K562 (cell line): ENCODE measurements around the gene NYNRIN. TPM values are rescaled to one million over a fixed set of nuclear protein-coding genes. Genes with fewer than 3 reads are reported as not detected.

ENCODE experiments used
- ATAC-seq: fragments of 200-7000 bp; cut with Tn5 transposase; 3 replicates; pipeline ENCODE4 v1.9.1; 2020; ENCODE audit warnings: moderate library complexity
- BruUV-seq: library from RNA; stranded (reverse); fragments of 400-500 nt; replicated peaks from 2 replicates; lab custom pipeline; 2021; lab: Mats Ljungman, UMichigan
- CTCF ChIA-PET: fragments of 300-600 bp; formaldehyde crosslinking; extraction: SDS; loops from one replicate; lab custom pipeline; 2021; ENCODE audit warnings: low intra/inter-chr PET ratio; lab: Yijun Ruan, JAX
- POLR2A ChIA-PET: fragments of 300-600, 350-650 bp; sonication (Branson Sonifier 250); formaldehyde crosslinking; extraction: SDS; loops from one replicate; lab custom pipeline; 2021; ENCODE audit warnings: antibody characterized with exemption, inconsistent platforms; lab: Yijun Ruan, JAX
- DNase-seq, 4 experiments: peaks; one replicate each; pipeline versions ENCODE4 v3.0.0 to v3.0.0-alpha.2; 2011 to 2018; ENCODE audit warnings: low spot score in 3 of 4, mixed read lengths in 3 of 4; ENCODE audit errors: extremely low read depth in 1 of 4
- FAIRE-seq: peaks from 2 replicates; lab custom pipeline; 2011; peaks lifted over from hg19 to GRCh38; lab: Jason Lieb, UNC
- H2AFZ ChIP-seq: 2 replicates; pipeline ENCODE4 v1.6.0; 2011; ENCODE audit warnings: low read depth, low read length, control low read depth, inconsistent platforms
- H3K27ac ChIP-seq: fragments of 200-600 bp; 3 replicates; pipeline ENCODE4 v1.8.0; 2011; ENCODE audit warnings: low read depth, mild to moderate bottlenecking, control low read depth, inconsistent platforms, low read length, moderate library complexity, mixed read lengths; ENCODE audit errors: extremely low read depth
- H3K27me3 ChIP-seq, 2 experiments: fragments of 300-600 bp in 1 of 2; 2 replicates in 1 of 2; 3 replicates in 1 of 2; pipeline versions ENCODE4 v1.6.0 to v1.8.0; 2011; ENCODE audit warnings: inconsistent platforms in 2 of 2, low read length in 2 of 2, mild to moderate bottlenecking in 1 of 2, mixed read lengths in 1 of 2, moderate library complexity in 1 of 2; ENCODE audit not compliant: control insufficient read depth in 2 of 2, insufficient read depth in 2 of 2
- H3K36me3 ChIP-seq: fragments of 300-600 bp; 3 replicates; pipeline ENCODE4 v1.8.0; 2011; ENCODE audit warnings: mild to moderate bottlenecking, low read length, inconsistent platforms; ENCODE audit not compliant: control insufficient read depth, insufficient read depth
- H3K4me1 ChIP-seq, 2 experiments: fragments of 200-600 bp in 1 of 2; replicated peaks in 1 of 2; 2 replicates in 1 of 2; 3 replicates in 1 of 2; pipeline versions ENCODE4 v1.5.1 to v1.8.0; 2011; ENCODE audit warnings: inconsistent platforms in 2 of 2, low read length in 2 of 2, mild to moderate bottlenecking in 1 of 2, mixed read lengths in 1 of 2, moderate library complexity in 1 of 2; ENCODE audit not compliant: control insufficient read depth in 2 of 2, insufficient read depth in 2 of 2
- H3K4me2 ChIP-seq: 2 replicates; pipeline ENCODE4 v1.6.1; 2011; ENCODE audit warnings: low read length, control low read depth, inconsistent platforms, mixed read lengths; ENCODE audit not compliant: insufficient read depth
- H3K4me3 ChIP-seq: fragments of 200-600 bp; sonication (generic), shearing (Covaris generic); 2 replicates; pipeline ENCODE4 v1.5.1; 2016; ENCODE audit warnings: control low read depth, inconsistent platforms
- H3K79me2 ChIP-seq: fragments of 200-600 bp; 3 replicates; pipeline ENCODE4 v1.8.0; 2011; ENCODE audit warnings: low read length, inconsistent platforms; ENCODE audit not compliant: control insufficient read depth, insufficient read depth
- H3K9ac ChIP-seq, 2 experiments: 2 replicates each; pipeline versions ENCODE4 v1.6.0 to v1.6.1; 2011; ENCODE audit warnings: low read depth in 2 of 2, low read length in 2 of 2, control low read depth in 1 of 2, inconsistent platforms in 1 of 2, mild to moderate bottlenecking in 1 of 2, mixed read lengths in 1 of 2; ENCODE audit not compliant: insufficient read depth in 1 of 2
- H3K9me1 ChIP-seq: one replicate; pipeline ENCODE4 v1.6.0; 2011; ENCODE audit warnings: inconsistent platforms, mild to moderate bottlenecking, low read length, moderate library complexity; ENCODE audit not compliant: control insufficient read depth, insufficient read depth
- H3K9me3 ChIP-seq: replicated peaks from 2 replicates; pipeline ENCODE4 v1.5.1; 2011; ENCODE audit warnings: low read depth, low read length, inconsistent platforms; ENCODE audit not compliant: control insufficient read depth, insufficient read depth
- H4K20me1 ChIP-seq: replicated peaks from 2 replicates; pipeline ENCODE4 v1.6.1; 2011; ENCODE audit warnings: low read length, inconsistent platforms, mixed read lengths; ENCODE audit not compliant: control insufficient read depth, insufficient read depth
- BHLHE40 ChIP-seq: IDR thresholded peaks from 2 replicates; pipeline ENCODE4 v1.6.1; 2011; ENCODE audit warnings: low read length, improper control_type of control experiment
- NFIC ChIP-seq: fragments of 450-650 bp; IDR thresholded peaks from 2 replicates; pipeline ENCODE4 v1.6.1; 2017; ENCODE audit warnings: mild to moderate bottlenecking, inconsistent platforms
- SMARCA5 ChIP-seq: fragments of 450-650 bp; IDR thresholded peaks from 2 replicates; pipeline ENCODE4 v1.6.1; 2016
- ZNF253 ChIP-seq: fragments of 250-450 bp; sonication (Bioruptor Pico); conservative IDR thresholded peaks from 2 replicates; pipeline ENCODE4 v1.6.1; 2021; ENCODE audit warnings: mild to moderate bottlenecking
- ZNF445 ChIP-seq: fragments of 250-450 bp; sonication (Bioruptor Pico); IDR thresholded peaks from 2 replicates; pipeline ENCODE4 v1.4.0; 2020; ENCODE audit warnings: low read depth, mild to moderate bottlenecking, moderate library complexity
- WGBS: fragments of 100-300 bp; shearing (Covaris generic); methylation state at CpG from one replicate; pipeline ENCODE4 v1.1.6; 2016; ENCODE audit warnings: low coverage, mixed read lengths; ENCODE audit not compliant: insufficient coverage; ENCODE audit errors: missing lambda C conversion rate; 5-methylcytosine and 5-hydroxymethylcytosine counted together
- in situ Hi-C: fragments of 300-500 bp; cut with MboI; formaldehyde crosslinking; loops from 4 replicates; pipeline ENCODE4 v1.15.0; 2018; ENCODE audit warnings: inconsistent platforms, mixed read lengths
- intact Hi-C: fragments of 100-400 bp; cut with micrococcal nuclease; formaldehyde crosslinking; loops from 2 replicates; pipeline ENCODE4 v1.14.2; 2022
- polyA plus RNA-seq, 8 experiments: library from polyadenylated mRNA; depleted of rRNA in 4 of 8; stranded (reverse) in 5 of 8; unstranded in 3 of 8; fragments of >200 nt; fragmentation: Nextera tagmentation in 2 of 8; fragmentation: Illumina TruSeq in 1 of 8; extraction: Ambion mirVana in 2 of 8; extraction: Trizol in 1 of 8; gene quantifications; 2 replicates each; pipeline versions ENCODE4 v1.2.1 to v1.2.3, GENCODE V29; 2011 to 2014; ENCODE audit warnings: inconsistent platforms in 1 of 8, missing spikeins in 1 of 8
- total RNA-seq, 7 experiments: library from RNA; depleted of rRNA in 6 of 7; stranded (reverse); fragments of >200 nt in 6 of 7; fragmentation: Illumina TruSeq in 2 of 7; extraction: Trizol in 2 of 7; gene quantifications; 2 replicates each; pipeline versions ENCODE4 v1.2.1 to v1.2.3, GENCODE V29; 2011 to 2021; ENCODE audit warnings: low replicate concordance in 1 of 7
- TF ChIP-seq, protein P1 (sequence below): sonication (generic); formaldehyde crosslinking; IDR thresholded peaks from 2 replicates; pipeline ENCODE4 v1.8.0; 2022; ENCODE audit warnings: mild to moderate bottlenecking, missing genetic modification reagents

The NYNRIN gene
- total and polyA plus RNA-seq, 9 of the 15 experiments (the other 6 are each of a cell fraction or from before 2014, with no cell fraction given): 0.04 to 1.2 (median 0.28) TPM

DNA sequence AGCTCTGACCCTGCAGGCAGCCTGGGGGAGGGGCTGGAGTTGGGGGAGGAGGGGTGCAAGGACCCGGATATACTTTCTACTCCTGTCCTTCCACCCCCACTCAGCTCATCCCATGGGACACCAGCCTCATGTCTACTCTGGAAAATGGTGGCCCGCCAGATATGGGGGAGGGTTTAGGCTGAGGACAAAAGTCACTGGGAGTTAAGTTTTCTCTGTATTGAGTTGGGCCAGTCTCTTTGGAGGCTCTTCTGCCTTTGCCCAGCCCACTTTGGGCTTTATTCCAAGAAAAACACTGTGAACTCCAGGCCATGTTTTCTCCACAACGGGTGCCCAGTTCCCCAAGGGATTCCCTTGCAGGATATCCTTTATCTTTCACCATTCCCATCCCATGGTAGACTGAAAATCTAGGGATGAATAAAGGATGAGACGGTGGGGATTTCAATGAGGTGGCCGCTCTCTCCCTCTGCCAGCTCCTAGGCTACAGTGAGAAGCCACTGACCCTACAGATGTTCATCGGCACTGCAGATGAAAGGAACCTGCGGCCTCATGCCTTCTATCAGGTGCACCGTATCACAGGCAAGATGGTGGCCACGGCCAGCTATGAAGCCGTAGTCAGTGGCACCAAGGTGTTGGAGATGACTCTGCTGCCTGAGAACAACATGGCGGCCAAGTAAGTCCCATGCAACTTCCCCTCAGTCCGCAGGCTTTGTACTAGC is 25.9 kb upstream of the NYNRIN start:
- FAIRE-seq (no peak), ATAC-seq (no peak), DNase-seq (no peak)
- Histone ChIP-seq H3K27me3 (no peaks in the 10 kb centered on the region), H3K9ac (no peak overlapping the region), H3K4me2 (no peak overlapping the region), H3K4me1 (peaks cover 13 to 42% of the 10 kb centered on the region in 2 experiments), H4K20me1 (no peaks in the 10 kb centered on the region), H3K9me1 (no peaks in the 10 kb centered on the region), H3K79me2 (no peaks in the 10 kb centered on the region), H3K27ac (no peak overlapping the region), H2AFZ (no peak overlapping the region; the same call in 1 of the 2 replicates), H3K4me3 (no peak overlapping the region), H3K36me3 (no peaks in the 10 kb centered on the region), H3K9me3 (no peaks in the 10 kb centered on the region)
- WGBS: 47% methylated on average over 7 of the region's 12 CpGs
- POLR2A ChIA-PET: no interaction called here
- TF ChIP-seq ZNF445 (CRISPR knock-in tag) (no peak), ZNF253 (CRISPR knock-in tag) (no peak), BHLHE40 (no peak), NFIC (peak; percentile 30; the same call in 1 of the 2 replicates)
- no TSS peak for BruUV-seq
- intact Hi-C loops: no loop called here
- CTCF ChIA-PET: no interaction called here
- in situ Hi-C loops: no loop called here

DNA sequence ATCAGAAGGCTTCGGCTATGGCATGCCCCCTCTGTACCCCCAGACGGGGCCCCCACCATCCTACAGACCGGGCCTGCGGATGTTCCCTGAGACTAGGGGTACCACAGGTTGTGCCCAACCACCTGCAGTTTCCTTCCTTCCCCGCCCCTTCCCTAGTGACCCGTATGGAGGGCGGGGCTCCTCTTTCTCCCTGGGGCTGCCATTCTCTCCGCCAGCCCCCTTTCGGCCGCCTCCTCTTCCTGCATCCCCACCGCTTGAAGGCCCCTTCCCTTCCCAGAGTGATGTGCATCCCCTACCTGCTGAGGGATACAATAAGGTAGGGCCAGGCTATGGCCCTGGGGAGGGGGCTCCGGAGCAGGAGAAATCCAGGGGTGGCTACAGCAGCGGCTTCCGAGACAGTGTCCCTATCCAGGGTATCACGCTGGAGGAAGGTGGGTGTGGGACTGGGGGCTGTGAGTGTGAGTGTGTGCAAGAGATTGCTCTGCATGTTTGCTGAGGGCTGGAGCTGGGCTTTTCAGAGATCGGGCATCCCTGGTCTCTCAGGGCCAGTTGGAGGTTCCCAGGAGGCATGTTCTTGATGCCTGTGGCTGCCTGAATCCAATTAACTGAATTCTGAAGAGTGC is 22.2 kb upstream of the NYNRIN start:
- H3K36me3 ChIP-seq: no peaks in the 10 kb centered on the region
- 65% methylated on average over 6 of the region's 16 CpGs for WGBS
- ChIA-PET CTCF (no interaction called here), POLR2A (interaction anchor here (0.5 to 0.8 kb wide), 3 partner anchors 12 to 73 kb away, joined by 3 to 4 read pairs (median 4); no protein-coding TSS in a partner anchor)
- ATAC-seq: no peak
- H4K20me1 ChIP-seq: no peaks in the 10 kb centered on the region
- no peaks in the 10 kb centered on the region for H3K27me3 ChIP-seq
- H3K9me1 ChIP-seq: no peaks in the 10 kb centered on the region
- H3K9me3 ChIP-seq: no peaks in the 10 kb centered on the region
- no peak overlapping the region for H3K4me3 ChIP-seq
- no peak for FAIRE-seq
- no TSS peak for BruUV-seq
- H2AFZ ChIP-seq: peak overlapping the region; percentile 74; the same call in 1 of the 2 replicates
- peak overlapping the region; percentile 58; the same call in 1 of the 2 replicates for H3K4me2 ChIP-seq
- intact Hi-C loops: no loop called here
- in situ Hi-C loops: no loop called here
- no peak overlapping the region for H3K9ac ChIP-seq
- no peak for DNase-seq
- H3K27ac ChIP-seq: no peak overlapping the region
- H3K79me2 ChIP-seq: no peaks in the 10 kb centered on the region
- peaks cover 23 to 24% of the 10 kb centered on the region in 2 experiments for H3K4me1 ChIP-seq
- no peak for TF ChIP-seq SMARCA5
- TF ChIP-seq, protein P1, sequence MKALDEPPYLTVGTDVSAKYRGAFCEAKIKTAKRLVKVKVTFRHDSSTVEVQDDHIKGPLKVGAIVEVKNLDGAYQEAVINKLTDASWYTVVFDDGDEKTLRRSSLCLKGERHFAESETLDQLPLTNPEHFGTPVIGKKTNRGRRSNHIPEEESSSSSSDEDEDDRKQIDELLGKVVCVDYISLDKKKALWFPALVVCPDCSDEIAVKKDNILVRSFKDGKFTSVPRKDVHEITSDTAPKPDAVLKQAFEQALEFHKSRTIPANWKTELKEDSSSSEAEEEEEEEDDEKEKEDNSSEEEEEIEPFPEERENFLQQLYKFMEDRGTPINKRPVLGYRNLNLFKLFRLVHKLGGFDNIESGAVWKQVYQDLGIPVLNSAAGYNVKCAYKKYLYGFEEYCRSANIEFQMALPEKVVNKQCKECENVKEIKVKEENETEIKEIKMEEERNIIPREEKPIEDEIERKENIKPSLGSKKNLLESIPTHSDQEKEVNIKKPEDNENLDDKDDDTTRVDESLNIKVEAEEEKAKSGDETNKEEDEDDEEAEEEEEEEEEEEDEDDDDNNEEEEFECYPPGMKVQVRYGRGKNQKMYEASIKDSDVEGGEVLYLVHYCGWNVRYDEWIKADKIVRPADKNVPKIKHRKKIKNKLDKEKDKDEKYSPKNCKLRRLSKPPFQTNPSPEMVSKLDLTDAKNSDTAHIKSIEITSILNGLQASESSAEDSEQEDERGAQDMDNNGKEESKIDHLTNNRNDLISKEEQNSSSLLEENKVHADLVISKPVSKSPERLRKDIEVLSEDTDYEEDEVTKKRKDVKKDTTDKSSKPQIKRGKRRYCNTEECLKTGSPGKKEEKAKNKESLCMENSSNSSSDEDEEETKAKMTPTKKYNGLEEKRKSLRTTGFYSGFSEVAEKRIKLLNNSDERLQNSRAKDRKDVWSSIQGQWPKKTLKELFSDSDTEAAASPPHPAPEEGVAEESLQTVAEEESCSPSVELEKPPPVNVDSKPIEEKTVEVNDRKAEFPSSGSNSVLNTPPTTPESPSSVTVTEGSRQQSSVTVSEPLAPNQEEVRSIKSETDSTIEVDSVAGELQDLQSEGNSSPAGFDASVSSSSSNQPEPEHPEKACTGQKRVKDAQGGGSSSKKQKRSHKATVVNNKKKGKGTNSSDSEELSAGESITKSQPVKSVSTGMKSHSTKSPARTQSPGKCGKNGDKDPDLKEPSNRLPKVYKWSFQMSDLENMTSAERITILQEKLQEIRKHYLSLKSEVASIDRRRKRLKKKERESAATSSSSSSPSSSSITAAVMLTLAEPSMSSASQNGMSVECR: no peak
